Measurements from ENCODE around the gene CDK14.

Gene CDK14

GRCh38 chr7:91194841-91195240 lies 598.7 kb downstream of the CDK14 start:
- no peaks in the 10 kb centered on the region for H3K36me3 ChIP-seq (ENCODE audit: control insufficient read depth, insufficient read depth, low read length)

GRCh38 chr7:91196058-91196457 lies 599.9 kb downstream of the CDK14 start:
- Histone ChIP-seq H3K4me3 (ENCODE audit: extremely low read depth, insufficient read depth, low read length, poor library complexity, severe bottlenecking) (no peak overlapping the region), H3K4me1 (ENCODE audit: control insufficient read depth, insufficient read depth, low read length, poor library complexity, severe bottlenecking) (peaks cover 9% of the 10 kb centered on the region), H3K27ac (ENCODE audit: low read depth, low read length, severe bottlenecking) (no peak overlapping the region), H3K9me3 (ENCODE audit: control insufficient read depth, low read length) (no peaks in the 10 kb centered on the region), H3K36me3 (ENCODE audit: control insufficient read depth, insufficient read depth, low read length) (no peaks in the 10 kb centered on the region)
- 100% methylated on average over 2 of the region's 2 CpGs; no CpG with 5 or more reads in 1 of the 2 experiments for WGBS, 2 experiments (ENCODE audit: insufficient coverage in 2 of 2)

More at GRCh38 chr7:91194841-91195240, 598.7 kb downstream of the CDK14 start:
- H3K4me3 ChIP-seq (ENCODE audit: extremely low read depth, insufficient read depth, low read length, poor library complexity, severe bottlenecking), result no peak overlapping the region
- H3K27ac ChIP-seq (ENCODE audit: low read depth, low read length, severe bottlenecking), result no peak overlapping the region
- H3K4me1 ChIP-seq (ENCODE audit: control insufficient read depth, insufficient read depth, low read length, poor library complexity, severe bottlenecking), result peaks cover 9% of the 10 kb centered on the region
- no peaks in the 10 kb centered on the region for H3K9me3 ChIP-seq (ENCODE audit: control insufficient read depth, low read length)

GRCh38 chr7:91198371-91198770 lies 602.2 kb downstream of the CDK14 start:
- Histone ChIP-seq H3K27ac (ENCODE audit: low read depth, low read length, severe bottlenecking) (no peak overlapping the region), H3K4me3 (ENCODE audit: extremely low read depth, insufficient read depth, low read length, poor library complexity, severe bottlenecking) (no peak overlapping the region), H3K9me3 (ENCODE audit: control insufficient read depth, low read length) (no peaks in the 10 kb centered on the region), H3K4me1 (ENCODE audit: control insufficient read depth, insufficient read depth, low read length, poor library complexity, severe bottlenecking) (peaks cover under 1% of the 10 kb centered on the region), H3K36me3 (ENCODE audit: control insufficient read depth, insufficient read depth, low read length) (no peaks in the 10 kb centered on the region)
- WGBS, 2 experiments (ENCODE audit: insufficient coverage in 2 of 2), result 100% methylated on average over 3 of the region's 3 CpGs; no CpG with 5 or more reads in 1 of the 2 experiments

GRCh38 chr7:91199601-91200000 lies 603.5 kb downstream of the CDK14 start:
- no peak overlapping the region for H3K4me3 ChIP-seq (ENCODE audit: extremely low read depth, insufficient read depth, low read length, poor library complexity, severe bottlenecking)
- H3K9me3 ChIP-seq (ENCODE audit: control insufficient read depth, low read length), result no peaks in the 10 kb centered on the region
- no peak overlapping the region for H3K27ac ChIP-seq (ENCODE audit: low read depth, low read length, severe bottlenecking)
- H3K36me3 ChIP-seq (ENCODE audit: control insufficient read depth, insufficient read depth, low read length), result no peaks in the 10 kb centered on the region
- no peaks in the 10 kb centered on the region for H3K4me1 ChIP-seq (ENCODE audit: control insufficient read depth, insufficient read depth, low read length, poor library complexity, severe bottlenecking)

GRCh38 chr7:91201442-91202113 lies 605.5 kb downstream of the CDK14 start:
- Histone ChIP-seq H3K9me3 (ENCODE audit: control insufficient read depth, low read length) (no peaks in the 10 kb centered on the region), H3K27ac (ENCODE audit: low read depth, low read length, severe bottlenecking) (no peak overlapping the region), H3K4me1 (ENCODE audit: control insufficient read depth, insufficient read depth, low read length, poor library complexity, severe bottlenecking) (no peaks in the 10 kb centered on the region), H3K4me3 (ENCODE audit: extremely low read depth, insufficient read depth, low read length, poor library complexity, severe bottlenecking) (no peak overlapping the region), H3K36me3 (ENCODE audit: control insufficient read depth, insufficient read depth, low read length) (no peaks in the 10 kb centered on the region)
- WGBS, 2 experiments (ENCODE audit: insufficient coverage in 2 of 2), result 91 to 93% methylated on average over 3 to 4 of the region's 9 CpGs

- 100% methylated on average over 1 to 3 of the region's 6 CpGs for WGBS, 2 experiments (ENCODE audit: insufficient coverage in 2 of 2)
- H3K36me3 ChIP-seq (ENCODE audit: control insufficient read depth, insufficient read depth, low read length), result peaks cover 10% of the 10 kb centered on the region
- H3K4me3 ChIP-seq (ENCODE audit: extremely low read depth, insufficient read depth, low read length, poor library complexity, severe bottlenecking), result no peak overlapping the region
- no peaks in the 10 kb centered on the region for H3K4me1 ChIP-seq (ENCODE audit: control insufficient read depth, insufficient read depth, low read length, poor library complexity, severe bottlenecking)
- H3K27ac ChIP-seq (ENCODE audit: low read depth, low read length, severe bottlenecking), result no peak overlapping the region
- no peaks in the 10 kb centered on the region for H3K9me3 ChIP-seq (ENCODE audit: control insufficient read depth, low read length)
Measured at GRCh38 chr7:91206361-91206960, 610.3 kb downstream of the CDK14 start.

- Histone ChIP-seq H3K4me1 (ENCODE audit: control insufficient read depth, insufficient read depth, low read length, poor library complexity, severe bottlenecking) (no peaks in the 10 kb centered on the region), H3K4me3 (ENCODE audit: extremely low read depth, insufficient read depth, low read length, poor library complexity, severe bottlenecking) (no peak overlapping the region), H3K36me3 (ENCODE audit: control insufficient read depth, insufficient read depth, low read length) (peaks cover 14% of the 10 kb centered on the region), H3K9me3 (ENCODE audit: control insufficient read depth, low read length) (no peaks in the 10 kb centered on the region), H3K27ac (ENCODE audit: low read depth, low read length, severe bottlenecking) (no peak overlapping the region)
- 80 to 81% methylated on average over 5 to 6 of the region's 7 CpGs for WGBS, 2 experiments (ENCODE audit: insufficient coverage in 2 of 2)
Measured at GRCh38 chr7:91212582-91212981, 616.5 kb downstream of the CDK14 start.

- H3K36me3 ChIP-seq (ENCODE audit: control insufficient read depth, insufficient read depth, low read length), result no peaks in the 10 kb centered on the region
- WGBS, 2 experiments (ENCODE audit: insufficient coverage in 2 of 2), result 80% methylated on average over 1 of the region's 2 CpGs; no CpG with 5 or more reads in 1 of the 2 experiments
- H3K9me3 ChIP-seq (ENCODE audit: control insufficient read depth, low read length), result no peaks in the 10 kb centered on the region
- no peak overlapping the region for H3K4me3 ChIP-seq (ENCODE audit: extremely low read depth, insufficient read depth, low read length, poor library complexity, severe bottlenecking)
- H3K4me1 ChIP-seq (ENCODE audit: control insufficient read depth, insufficient read depth, low read length, poor library complexity, severe bottlenecking), result peaks cover 10% of the 10 kb centered on the region
- H3K27ac ChIP-seq (ENCODE audit: low read depth, low read length, severe bottlenecking), result no peak overlapping the region
Measured at GRCh38 chr7:91226411-91226810, 630.3 kb downstream of the CDK14 start.

- H3K27ac ChIP-seq (ENCODE audit: low read depth, low read length, severe bottlenecking), result no peak overlapping the region
- no peaks in the 10 kb centered on the region for H3K9me3 ChIP-seq (ENCODE audit: control insufficient read depth, low read length)
- peaks cover 10% of the 10 kb centered on the region for H3K4me1 ChIP-seq (ENCODE audit: control insufficient read depth, insufficient read depth, low read length, poor library complexity, severe bottlenecking)
- no peaks in the 10 kb centered on the region for H3K36me3 ChIP-seq (ENCODE audit: control insufficient read depth, insufficient read depth, low read length)
- no peak overlapping the region for H3K4me3 ChIP-seq (ENCODE audit: extremely low read depth, insufficient read depth, low read length, poor library complexity, severe bottlenecking)
- 100% methylated on average over 1 of the region's 2 CpGs; no CpG with 5 or more reads in 1 of the 2 experiments for WGBS, 2 experiments (ENCODE audit: insufficient coverage in 2 of 2)
Measured at GRCh38 chr7:91228327-91228726, 632.2 kb downstream of the CDK14 start.

GRCh38 chr7:91228927-91229558 lies 632.9 kb downstream of the CDK14 start:
- Histone ChIP-seq H3K36me3 (ENCODE audit: control insufficient read depth, insufficient read depth, low read length) (no peaks in the 10 kb centered on the region), H3K4me1 (ENCODE audit: control insufficient read depth, insufficient read depth, low read length, poor library complexity, severe bottlenecking) (peaks cover 10% of the 10 kb centered on the region), H3K9me3 (ENCODE audit: control insufficient read depth, low read length) (no peaks in the 10 kb centered on the region), H3K4me3 (ENCODE audit: extremely low read depth, insufficient read depth, low read length, poor library complexity, severe bottlenecking) (no peak overlapping the region), H3K27ac (ENCODE audit: low read depth, low read length, severe bottlenecking) (no peak overlapping the region)
- WGBS, 2 experiments (ENCODE audit: insufficient coverage in 2 of 2), result 80 to 100% methylated on average over 1 of the region's 2 CpGs

- no CpG with 5 or more reads among the region's 2 CpGs for WGBS, 2 experiments (ENCODE audit: insufficient coverage in 2 of 2)
- H3K27ac ChIP-seq (ENCODE audit: low read depth, low read length, severe bottlenecking), result no peak overlapping the region
- no peaks in the 10 kb centered on the region for H3K36me3 ChIP-seq (ENCODE audit: control insufficient read depth, insufficient read depth, low read length)
- no peak overlapping the region for H3K4me3 ChIP-seq (ENCODE audit: extremely low read depth, insufficient read depth, low read length, poor library complexity, severe bottlenecking)
- H3K9me3 ChIP-seq (ENCODE audit: control insufficient read depth, low read length), result no peaks in the 10 kb centered on the region
- H3K4me1 ChIP-seq (ENCODE audit: control insufficient read depth, insufficient read depth, low read length, poor library complexity, severe bottlenecking), result peaks cover 10% of the 10 kb centered on the region
Measured at GRCh38 chr7:91230100-91230499, 634.0 kb downstream of the CDK14 start.

Data from mesodermal cell (in vitro differentiated cells).